ENCODE data around the gene MRPL39. TPM values are rescaled to one million over a fixed set of nuclear protein-coding genes. Genes with fewer than 3 reads are reported as not detected.

MRPL39 gene
- total RNA-seq, 1 experiment from 2014 or later: 21.2 TPM

GRCh38 chr21:25551569-25551968 is 55.7 kb downstream of the MRPL39 start:
- CTCF ChIA-PET: no interaction called here

GRCh38 chr21:25550352-25551120 is 56.7 kb downstream of the MRPL39 start:
- Histone ChIP-seq H4K20me1 (ENCODE audit: insufficient read depth) (no peaks in the 10 kb centered on the region), H3K27ac (no peak overlapping the region), H3K4me1 (replicated peaks; ENCODE audit: insufficient read depth) (no peaks in the 10 kb centered on the region), H3K9me3 (ENCODE audit: insufficient read depth, low read depth) (no peaks in the 10 kb centered on the region), H3K4me2 (no peak overlapping the region), H2AFZ (no peak overlapping the region), H3K79me2 (ENCODE audit: low read depth) (no peaks in the 10 kb centered on the region), H3K4me3 (no peak overlapping the region), H3F3A (ENCODE audit: insufficient read depth, low read depth) (no peaks in the 10 kb centered on the region), H3K9me2 (ENCODE audit: insufficient read depth) (no peaks in the 10 kb centered on the region), H3K27me3 (ENCODE audit: insufficient read depth, low read depth) (no peaks in the 10 kb centered on the region), H3K36me3 (ENCODE audit: low read depth) (no peaks in the 10 kb centered on the region)
- no TSS peak for BruUV-seq (replicated peaks)
- ChIA-PET POLR2A (ENCODE audit: unreplicated experiment) (no interaction called here), CTCF (no interaction called here)
- DNase-seq: no peak
- no peak for TF ChIP-seq EZH2 (IDR thresholded peaks at IDR 0.05; ENCODE audit: low read depth)
- TF ChIP-seq CTCF (conservative IDR thresholded peaks at IDR 0.05): no peak
- intact Hi-C loops (cut with micrococcal nuclease; ENCODE audit: unreplicated experiment): no loop called here

More at GRCh38 chr21:25551569-25551968, 55.7 kb downstream of the MRPL39 start:
- Histone ChIP-seq H3K9me2 (ENCODE audit: insufficient read depth) (no peaks in the 10 kb centered on the region), H3K4me2 (no peak overlapping the region), H3K79me2 (ENCODE audit: low read depth) (no peaks in the 10 kb centered on the region), H3K27ac (no peak overlapping the region), H2AFZ (no peak overlapping the region), H3K4me3 (no peak overlapping the region), H3K9me3 (ENCODE audit: insufficient read depth, low read depth) (no peaks in the 10 kb centered on the region), H3K4me1 (replicated peaks; ENCODE audit: insufficient read depth) (no peaks in the 10 kb centered on the region), H3K27me3 (ENCODE audit: insufficient read depth, low read depth) (no peaks in the 10 kb centered on the region), H3F3A (ENCODE audit: insufficient read depth, low read depth) (no peaks in the 10 kb centered on the region), H3K36me3 (ENCODE audit: low read depth) (no peaks in the 10 kb centered on the region), H4K20me1 (ENCODE audit: insufficient read depth) (no peaks in the 10 kb centered on the region)
- POLR2A ChIA-PET (ENCODE audit: unreplicated experiment): no interaction called here
- intact Hi-C loops (cut with micrococcal nuclease; ENCODE audit: unreplicated experiment): no loop called here
- TF ChIP-seq EZH2 (IDR thresholded peaks at IDR 0.05; ENCODE audit: low read depth): no peak
- TF ChIP-seq CTCF (conservative IDR thresholded peaks at IDR 0.05): no peak
- BruUV-seq (replicated peaks): no TSS peak
- no peak for DNase-seq

- CTCF ChIA-PET: no interaction called here
- intact Hi-C loops (cut with micrococcal nuclease; ENCODE audit: unreplicated experiment): no loop called here
- no peak overlapping the region for H3K4me2 ChIP-seq
- H3F3A ChIP-seq (ENCODE audit: insufficient read depth, low read depth): no peaks in the 10 kb centered on the region
- H3K27ac ChIP-seq: no peak overlapping the region
- DNase-seq: no peak
- no peaks in the 10 kb centered on the region for H3K27me3 ChIP-seq (ENCODE audit: insufficient read depth, low read depth)
- no peaks in the 10 kb centered on the region for H3K36me3 ChIP-seq (ENCODE audit: low read depth)
- no peaks in the 10 kb centered on the region for H3K9me3 ChIP-seq (ENCODE audit: insufficient read depth, low read depth)
- TF ChIP-seq CTCF (conservative IDR thresholded peaks at IDR 0.05) (no peak), EZH2 (IDR thresholded peaks at IDR 0.05; ENCODE audit: low read depth) (no peak)
- no peaks in the 10 kb centered on the region for H3K9me2 ChIP-seq (ENCODE audit: insufficient read depth)
- H3K4me3 ChIP-seq: no peak overlapping the region
- H2AFZ ChIP-seq: no peak overlapping the region
- no peaks in the 10 kb centered on the region for H3K4me1 ChIP-seq (replicated peaks; ENCODE audit: insufficient read depth)
- no peaks in the 10 kb centered on the region for H3K79me2 ChIP-seq (ENCODE audit: low read depth)
- BruUV-seq (replicated peaks): no TSS peak
- POLR2A ChIA-PET (ENCODE audit: unreplicated experiment): no interaction called here
- H4K20me1 ChIP-seq (ENCODE audit: insufficient read depth): no peaks in the 10 kb centered on the region
Measured at GRCh38 chr21:25541042-25541441, 66.2 kb downstream of the MRPL39 start.

Data from PC-9 (cell line).